ENCODE results near the gene NPY. TPM values are rescaled to one million over a fixed set of nuclear protein-coding genes. Genes with fewer than 3 reads are reported as not detected.

NPY gene
- total and polyA plus RNA-seq, 4 donors = 0.47 TPM; not detected in 3

DNA sequence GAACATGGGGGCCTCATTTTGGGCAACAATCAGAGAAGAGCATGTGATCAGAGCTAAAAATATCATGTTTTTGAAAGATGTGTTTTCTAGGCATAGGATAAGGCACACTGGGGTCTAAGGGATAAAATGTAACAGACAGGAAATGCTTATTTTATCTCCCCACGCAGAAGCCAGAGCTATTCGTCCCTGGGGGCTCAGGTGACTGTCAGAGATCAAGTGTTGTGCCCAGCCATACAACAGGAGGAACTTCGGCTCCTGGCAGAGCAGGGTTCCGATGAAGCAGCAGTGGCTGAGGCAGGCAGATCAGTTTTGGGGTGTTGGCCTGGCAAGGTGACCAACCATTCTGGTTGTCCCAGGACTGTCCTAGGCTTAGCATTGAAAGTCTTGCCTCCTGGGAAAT is 15.2 kb downstream of the NPY start (continued):
- no peak for TF ChIP-seq CTCF (IDR thresholded peaks at IDR 0.05; ENCODE audit: low read depth, low read length, missing input control)
- no peak for TF ChIP-seq JUND (IDR thresholded peaks at IDR 0.05)
- TF ChIP-seq, protein P1, sequence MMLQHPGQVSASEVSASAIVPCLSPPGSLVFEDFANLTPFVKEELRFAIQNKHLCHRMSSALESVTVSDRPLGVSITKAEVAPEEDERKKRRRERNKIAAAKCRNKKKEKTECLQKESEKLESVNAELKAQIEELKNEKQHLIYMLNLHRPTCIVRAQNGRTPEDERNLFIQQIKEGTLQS (IDR thresholded peaks at IDR 0.05) = no peak
- TF ChIP-seq GABPA (IDR thresholded peaks at IDR 0.05 in 1 of 2, conservative IDR thresholded peaks at IDR 0.05 in 1 of 2) = no peak
- TF ChIP-seq NR2F2 (IDR thresholded peaks at IDR 0.05) = no peak

DNA sequence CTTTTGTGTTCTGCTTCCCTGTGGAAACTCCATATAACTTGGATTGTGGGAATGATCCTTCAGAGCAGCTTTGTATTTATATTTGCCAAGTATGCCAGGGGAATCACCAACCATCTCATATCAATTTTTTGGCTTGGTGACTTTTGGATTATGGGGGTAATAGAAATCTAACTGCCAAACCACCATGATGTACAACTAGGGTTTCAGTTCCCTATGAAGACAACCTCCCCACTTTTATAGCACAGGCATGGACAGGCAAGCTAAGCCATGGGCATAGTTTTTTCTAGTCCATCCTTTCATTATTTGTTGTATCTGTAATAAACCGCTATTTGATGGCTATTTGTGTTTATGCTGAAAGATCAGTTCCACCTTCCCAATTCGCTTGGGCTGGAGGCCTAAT is 17.7 kb downstream of the NPY start:
- Histone ChIP-seq H3K4me3 (ENCODE audit: low read depth in 1 of 3, low read length in 3 of 3) (no peak overlapping the region), H3K4me1 (ENCODE audit: control insufficient read depth in 4 of 4, insufficient read depth in 4 of 4, low read length in 3 of 4) (no peaks in the 10 kb centered on the region), H3K9ac (ENCODE audit: low read depth in 1 of 2, low read length in 2 of 2) (no peak overlapping the region), H3K27me3 (ENCODE audit: control insufficient read depth in 4 of 4, insufficient read depth in 4 of 4, low read length in 3 of 4) (no peaks in the 10 kb centered on the region), H3K9me3 (ENCODE audit: control insufficient read depth in 4 of 4, low read length in 3 of 4) (no peaks in the 10 kb centered on the region), H3K27ac (ENCODE audit: low read depth in 1 of 2, low read length in 2 of 2) (no peak overlapping the region), H3K36me3 (ENCODE audit: control insufficient read depth in 4 of 4, insufficient read depth in 3 of 4, low read depth in 1 of 4, low read length in 3 of 4) (no peaks in the 10 kb centered on the region)
- 90% methylated on average over 2 of the region's 2 CpGs for WGBS
- no peak for DNase-seq (ENCODE audit: low spot score)
- TF ChIP-seq YY1 (IDR thresholded peaks at IDR 0.05) = no peak
- no peak for TF ChIP-seq ZBTB33 (IDR thresholded peaks at IDR 0.05)
- TF ChIP-seq FOXA2 (IDR thresholded peaks at IDR 0.05) = no peak
- TF ChIP-seq TAF1 (conservative IDR thresholded peaks at IDR 0.05) = no peak
- no peak for TF ChIP-seq FOXA1 (IDR thresholded peaks at IDR 0.05)
- no peak for TF ChIP-seq RAD21 (IDR thresholded peaks at IDR 0.05)
- no peak for TF ChIP-seq REST (IDR thresholded peaks at IDR 0.05)
- no peak for TF ChIP-seq RXRA (IDR thresholded peaks at IDR 0.05)
- no peak for TF ChIP-seq CTCF (IDR thresholded peaks at IDR 0.05; ENCODE audit: low read depth, low read length, missing input control)
- TF ChIP-seq, protein P1 (IDR thresholded peaks at IDR 0.05) = no peak
- TF ChIP-seq SP1 (IDR thresholded peaks at IDR 0.05) = no peak
- no peak for TF ChIP-seq HNF4A (conservative IDR thresholded peaks at IDR 0.05)
- TF ChIP-seq EGR1 (IDR thresholded peaks at IDR 0.05; ENCODE audit: low read depth in 2 of 2) = no peak
- TF ChIP-seq JUND (IDR thresholded peaks at IDR 0.05) = no peak

All from liver (tissue), 9 donors.